Endodermal cell (in vitro differentiated cells): ENCODE data around the gene ZC2HC1B. TPM values are rescaled to one million over a fixed set of nuclear protein-coding genes. Genes with fewer than 3 reads are reported as not detected.

Experiments used
- DNase-seq: peaks from one replicate; pipeline ENCODE4 v3.0.0-alpha.2; 2017
- H3K27ac ChIP-seq: 2 replicates; pipeline ENCODE4 v1.5.1; 2013; ENCODE audit warnings: mild to moderate bottlenecking, low read depth, low read length, moderate library complexity
- H3K27me3 ChIP-seq: 2 replicates; pipeline ENCODE4 v1.6.1; 2013; ENCODE audit warnings: mild to moderate bottlenecking, low read length, moderate library complexity; ENCODE audit not compliant: insufficient read depth, control insufficient read depth, poor library complexity, severe bottlenecking
- H3K36me3 ChIP-seq: 2 replicates; pipeline ENCODE4 v1.7.0; 2013; ENCODE audit warnings: mild to moderate bottlenecking, low read length, moderate library complexity; ENCODE audit not compliant: control insufficient read depth, insufficient read depth
- H3K4me1 ChIP-seq: one replicate; pipeline ENCODE4 v1.7.0; 2013; ENCODE audit warnings: low read length; ENCODE audit not compliant: control insufficient read depth, insufficient read depth
- H3K4me3 ChIP-seq: 2 replicates; pipeline ENCODE4 v1.5.1; 2013; ENCODE audit warnings: mild to moderate bottlenecking, low read length, moderate library complexity
- H3K9ac ChIP-seq: 2 replicates; pipeline ENCODE4 v1.6.1; 2013; ENCODE audit warnings: mild to moderate bottlenecking, low read length, moderate library complexity; ENCODE audit not compliant: poor library complexity, severe bottlenecking; ENCODE audit errors: extremely low read depth
- H3K9me3 ChIP-seq: 2 replicates; pipeline ENCODE4 v1.6.1; 2013; ENCODE audit warnings: mild to moderate bottlenecking, low read length, moderate library complexity; ENCODE audit not compliant: control insufficient read depth
- H3K27ac Mint-ChIP-seq: 2 replicates; pipeline ENCODE4 v1.8.0; 2020; ENCODE audit warnings: mixed read lengths
- H3K27me3 Mint-ChIP-seq: 2 replicates; pipeline ENCODE4 v1.8.0; 2021; ENCODE audit warnings: mild to moderate bottlenecking, mixed read lengths; ENCODE audit not compliant: insufficient read depth
- H3K36me3 Mint-ChIP-seq: 2 replicates; pipeline ENCODE4 v1.8.0; 2020; ENCODE audit warnings: low read depth, mixed read lengths
- H3K4me1 Mint-ChIP-seq: 2 replicates; pipeline ENCODE4 v1.8.0; 2020; ENCODE audit warnings: mixed read lengths
- H3K4me3 Mint-ChIP-seq: 2 replicates; pipeline ENCODE4 v1.8.0; 2020; ENCODE audit warnings: mild to moderate bottlenecking, moderate library complexity, mixed read lengths
- H3K9me3 Mint-ChIP-seq: 2 replicates; pipeline ENCODE4 v1.8.0; 2020; ENCODE audit warnings: mild to moderate bottlenecking, mixed read lengths
- WGBS, 2 experiments: methylation state at CpG; one replicate each; pipeline versions ENCODE4 v1.1.5 to v1.1.7; 2013; ENCODE audit warnings: missing lambda C conversion rate in 2 of 2, mixed read lengths in 1 of 2; ENCODE audit not compliant: insufficient coverage in 1 of 2, insufficient read length in 1 of 2; 5-methylcytosine and 5-hydroxymethylcytosine counted together
- total RNA-seq, 2 donors: library from RNA; stranded (reverse); fragmentation: NEBNext Ultra II Directional in 1 of 2; extraction: Animal tissue kit (Norgen Biotek cat#: 25700) in 1 of 2; gene quantifications; 2 replicates in 1 of 2; 3 replicates in 1 of 2; pipeline ENCODE4 v1.2.1, GENCODE V29; 2021
- TF ChIP-seq, protein P1 (sequence below): fragments of 200-600 bp; sonication (generic); conservative IDR thresholded peaks from 2 replicates; pipeline ENCODE4 v1.5.0; 2021; ENCODE audit warnings: antibody characterized with exemption, mild to moderate bottlenecking

The ZC2HC1B gene
- total RNA-seq, 2 donors from 2014 or later, result not detected

GRCh38 chr6:143941852-143942627 is 77.8 kb downstream of the ZC2HC1B start:
- H3K4me3 Mint-ChIP-seq, result no peak overlapping the region
- Histone ChIP-seq H3K4me3 (no peak overlapping the region), H3K4me1 (peaks cover 23% of the 10 kb centered on the region), H3K9ac (no peak overlapping the region), H3K9me3 (peaks cover 7% of the 10 kb centered on the region), H3K36me3 (no peaks in the 10 kb centered on the region), H3K27me3 (no peaks in the 10 kb centered on the region), H3K27ac (no peak overlapping the region)
- peaks cover 30% of the 10 kb centered on the region for H3K27me3 Mint-ChIP-seq
- no peaks in the 10 kb centered on the region for H3K36me3 Mint-ChIP-seq
- H3K4me1 Mint-ChIP-seq, result peaks cover 24% of the 10 kb centered on the region
- TF ChIP-seq, protein P1, sequence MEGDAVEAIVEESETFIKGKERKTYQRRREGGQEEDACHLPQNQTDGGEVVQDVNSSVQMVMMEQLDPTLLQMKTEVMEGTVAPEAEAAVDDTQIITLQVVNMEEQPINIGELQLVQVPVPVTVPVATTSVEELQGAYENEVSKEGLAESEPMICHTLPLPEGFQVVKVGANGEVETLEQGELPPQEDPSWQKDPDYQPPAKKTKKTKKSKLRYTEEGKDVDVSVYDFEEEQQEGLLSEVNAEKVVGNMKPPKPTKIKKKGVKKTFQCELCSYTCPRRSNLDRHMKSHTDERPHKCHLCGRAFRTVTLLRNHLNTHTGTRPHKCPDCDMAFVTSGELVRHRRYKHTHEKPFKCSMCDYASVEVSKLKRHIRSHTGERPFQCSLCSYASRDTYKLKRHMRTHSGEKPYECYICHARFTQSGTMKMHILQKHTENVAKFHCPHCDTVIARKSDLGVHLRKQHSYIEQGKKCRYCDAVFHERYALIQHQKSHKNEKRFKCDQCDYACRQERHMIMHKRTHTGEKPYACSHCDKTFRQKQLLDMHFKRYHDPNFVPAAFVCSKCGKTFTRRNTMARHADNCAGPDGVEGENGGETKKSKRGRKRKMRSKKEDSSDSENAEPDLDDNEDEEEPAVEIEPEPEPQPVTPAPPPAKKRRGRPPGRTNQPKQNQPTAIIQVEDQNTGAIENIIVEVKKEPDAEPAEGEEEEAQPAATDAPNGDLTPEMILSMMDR, result peak; percentile 99
- peak; percentile 95 for DNase-seq
- H3K9me3 Mint-ChIP-seq, result peaks cover 6% of the 10 kb centered on the region
- H3K27ac Mint-ChIP-seq, result no peak overlapping the region
- 63 to 86% methylated on average over 7 to 20 of the region's 20 CpGs for WGBS, 2 experiments

DNA sequence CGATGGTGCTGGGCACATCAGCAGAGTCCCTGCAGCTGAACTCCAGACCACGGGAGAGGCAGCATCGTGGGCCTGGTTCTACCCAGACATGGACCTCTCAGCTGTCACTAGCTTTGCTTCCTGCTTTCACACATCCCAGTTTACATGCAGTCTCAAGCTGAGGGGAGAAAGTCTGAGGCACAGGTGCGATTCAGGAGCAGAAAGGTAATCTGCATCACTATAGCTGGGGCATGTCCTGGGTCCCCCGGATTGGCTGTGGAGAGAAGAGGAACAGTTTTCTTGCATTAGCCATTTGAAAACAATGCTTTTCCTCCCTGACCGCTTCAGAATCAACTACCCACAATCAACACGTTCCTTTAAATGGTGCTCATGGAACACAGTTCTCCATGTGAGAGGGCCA is 83.9 kb downstream of the ZC2HC1B start:
- peaks cover 76% of the 10 kb centered on the region for H3K27me3 Mint-ChIP-seq
- peaks cover 13% of the 10 kb centered on the region for H3K9me3 Mint-ChIP-seq
- Histone ChIP-seq H3K27me3 (no peaks in the 10 kb centered on the region), H3K9ac (no peak overlapping the region), H3K4me1 (peaks cover 13% of the 10 kb centered on the region), H3K9me3 (peaks cover 19% of the 10 kb centered on the region), H3K4me3 (no peak overlapping the region), H3K27ac (no peak overlapping the region), H3K36me3 (no peaks in the 10 kb centered on the region)
- H3K4me3 Mint-ChIP-seq, result no peak overlapping the region
- H3K4me1 Mint-ChIP-seq, result peaks cover 22% of the 10 kb centered on the region
- no peaks in the 10 kb centered on the region for H3K36me3 Mint-ChIP-seq
- WGBS, 2 experiments, result 87 to 89% methylated on average over 5 to 7 of the region's 7 CpGs
- TF ChIP-seq, protein P1, result no peak
- H3K27ac Mint-ChIP-seq, result no peak overlapping the region
- DNase-seq, result no peak

DNA sequence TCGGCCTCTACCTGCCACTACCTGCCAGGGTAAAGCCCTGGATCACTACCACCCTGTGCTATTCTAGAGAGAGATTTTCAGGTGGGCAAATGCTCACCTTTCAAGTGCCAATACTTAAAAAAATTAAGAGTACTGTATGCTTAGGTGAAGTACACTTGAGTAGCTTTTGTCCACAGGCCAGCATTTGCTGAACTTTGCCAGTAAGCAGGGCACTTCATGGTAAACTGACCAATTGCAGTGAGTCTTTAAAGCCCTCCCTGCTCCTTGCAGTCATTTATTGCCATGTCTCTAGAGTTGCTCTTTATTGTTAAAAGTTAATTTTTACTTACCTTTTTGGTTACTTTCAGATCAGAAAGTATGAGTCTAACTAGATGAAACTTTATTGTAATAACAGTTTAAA is 85.3 kb downstream of the ZC2HC1B start:
- DNase-seq, result no peak
- H3K27ac Mint-ChIP-seq, result no peak overlapping the region
- H3K27me3 Mint-ChIP-seq, result peaks cover 70% of the 10 kb centered on the region
- no peak overlapping the region for H3K27ac ChIP-seq
- TF ChIP-seq, protein P1, result no peak
- no peak overlapping the region for H3K4me3 Mint-ChIP-seq
- H3K4me1 Mint-ChIP-seq, result peaks cover 21% of the 10 kb centered on the region
- H3K36me3 Mint-ChIP-seq, result no peaks in the 10 kb centered on the region
- peaks cover 19% of the 10 kb centered on the region for H3K9me3 ChIP-seq
- 95% methylated on average over 1 of the region's 1 CpG; no CpG with 5 or more reads in 1 of the 2 experiments for WGBS, 2 experiments
- peaks cover 12% of the 10 kb centered on the region for H3K4me1 ChIP-seq
- no peak overlapping the region for H3K4me3 ChIP-seq
- no peaks in the 10 kb centered on the region for H3K27me3 ChIP-seq
- no peaks in the 10 kb centered on the region for H3K36me3 ChIP-seq
- H3K9me3 Mint-ChIP-seq, result peaks cover 13% of the 10 kb centered on the region
- H3K9ac ChIP-seq, result no peak overlapping the region
